ENCODE measurements around the gene INSRR.

DNA sequence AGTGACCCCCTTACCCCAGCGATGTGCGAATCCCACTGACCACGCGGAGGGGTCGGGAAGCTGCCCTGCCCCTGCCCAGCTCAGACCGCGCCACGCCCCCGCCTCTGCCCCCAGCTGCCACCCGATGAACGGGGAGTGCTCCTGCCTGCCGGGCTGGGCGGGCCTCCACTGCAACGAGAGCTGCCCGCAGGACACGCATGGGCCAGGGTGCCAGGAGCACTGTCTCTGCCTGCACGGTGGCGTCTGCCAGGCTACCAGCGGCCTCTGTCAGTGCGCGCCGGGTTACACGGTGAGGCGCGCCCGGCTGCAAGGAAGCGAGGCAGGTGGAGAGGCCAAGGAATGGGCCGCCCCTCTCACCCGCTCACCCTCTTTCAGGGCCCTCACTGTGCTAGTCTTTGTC lies 49.6 kb upstream of the INSRR start:
- TF ChIP-seq, protein P1, sequence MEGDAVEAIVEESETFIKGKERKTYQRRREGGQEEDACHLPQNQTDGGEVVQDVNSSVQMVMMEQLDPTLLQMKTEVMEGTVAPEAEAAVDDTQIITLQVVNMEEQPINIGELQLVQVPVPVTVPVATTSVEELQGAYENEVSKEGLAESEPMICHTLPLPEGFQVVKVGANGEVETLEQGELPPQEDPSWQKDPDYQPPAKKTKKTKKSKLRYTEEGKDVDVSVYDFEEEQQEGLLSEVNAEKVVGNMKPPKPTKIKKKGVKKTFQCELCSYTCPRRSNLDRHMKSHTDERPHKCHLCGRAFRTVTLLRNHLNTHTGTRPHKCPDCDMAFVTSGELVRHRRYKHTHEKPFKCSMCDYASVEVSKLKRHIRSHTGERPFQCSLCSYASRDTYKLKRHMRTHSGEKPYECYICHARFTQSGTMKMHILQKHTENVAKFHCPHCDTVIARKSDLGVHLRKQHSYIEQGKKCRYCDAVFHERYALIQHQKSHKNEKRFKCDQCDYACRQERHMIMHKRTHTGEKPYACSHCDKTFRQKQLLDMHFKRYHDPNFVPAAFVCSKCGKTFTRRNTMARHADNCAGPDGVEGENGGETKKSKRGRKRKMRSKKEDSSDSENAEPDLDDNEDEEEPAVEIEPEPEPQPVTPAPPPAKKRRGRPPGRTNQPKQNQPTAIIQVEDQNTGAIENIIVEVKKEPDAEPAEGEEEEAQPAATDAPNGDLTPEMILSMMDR (IDR thresholded peaks at IDR 0.05; ENCODE audit: insufficient read depth, low read length, poor library complexity, severe bottlenecking), result no peak
- no peak for TF ChIP-seq EZH2phosphoT487 (conservative IDR thresholded peaks at IDR 0.05; ENCODE audit: low read length)
